KMS-11 (cell line): ENCODE measurements around the gene RTN3.

ENCODE experiments used
- H2AFZ ChIP-seq: fragments of 200-600 bp; sonication (generic); 2 replicates; pipeline ENCODE4 v1.6.1; 2016; ENCODE audit warnings: antibody characterized with exemption, mixed run types, low read depth
- H3K27ac ChIP-seq: fragments of 200-600 bp; sonication (generic); 2 replicates; pipeline ENCODE4 v1.6.1; 2016; ENCODE audit warnings: mild to moderate bottlenecking, mixed run types
- H3K27me3 ChIP-seq: fragments of 200-600 bp; sonication (generic); 2 replicates; pipeline ENCODE4 v1.6.1; 2017; ENCODE audit warnings: mild to moderate bottlenecking, low read depth, mixed run types, moderate library complexity; ENCODE audit not compliant: insufficient read depth
- H3K36me3 ChIP-seq: fragments of 200-600 bp; sonication (generic); 2 replicates; pipeline ENCODE4 v1.6.1; 2017; ENCODE audit warnings: mild to moderate bottlenecking, mixed run types; ENCODE audit not compliant: insufficient read depth
- H3K4me1 ChIP-seq: fragments of 200-600 bp; sonication (generic); 2 replicates; pipeline ENCODE4 v1.6.1; 2016; ENCODE audit warnings: mild to moderate bottlenecking, low read depth, mixed run types; ENCODE audit not compliant: poor library complexity, severe bottlenecking
- H3K4me2 ChIP-seq: fragments of 200-600 bp; sonication (generic); 2 replicates; pipeline ENCODE4 v1.7.0; 2016; ENCODE audit warnings: mild to moderate bottlenecking, mixed run types
- H3K4me3 ChIP-seq: fragments of 200-600 bp; sonication (generic); IDR thresholded peaks from 2 replicates; pipeline ENCODE4 v1.6.1; 2017; ENCODE audit warnings: low read depth, low read length, mixed read lengths; ENCODE audit not compliant: insufficient read depth
- H3K79me2 ChIP-seq: fragments of 200-600 bp; sonication (generic); 2 replicates; pipeline ENCODE4 v1.6.1; 2016; ENCODE audit warnings: low read depth, mixed run types; ENCODE audit not compliant: insufficient read depth
- H3K9ac ChIP-seq: fragments of 200-600 bp; sonication (generic); 2 replicates; pipeline ENCODE4 v1.6.1; 2016; ENCODE audit warnings: mild to moderate bottlenecking, mixed run types
- H4K20me1 ChIP-seq: fragments of 200-600 bp; sonication (generic); 2 replicates; pipeline ENCODE4 v1.6.1; 2016; ENCODE audit warnings: mild to moderate bottlenecking, mixed run types; ENCODE audit not compliant: insufficient read depth
- TF ChIP-seq, protein P1 (sequence below): fragments of 200-600 bp; sonication (generic); conservative IDR thresholded peaks from 2 replicates; pipeline ENCODE4 v1.6.1; 2017; ENCODE audit warnings: low read depth, mild to moderate bottlenecking, antibody characterized with exemption, low read length, moderate library complexity, mixed read lengths

RTN3 gene

DNA sequence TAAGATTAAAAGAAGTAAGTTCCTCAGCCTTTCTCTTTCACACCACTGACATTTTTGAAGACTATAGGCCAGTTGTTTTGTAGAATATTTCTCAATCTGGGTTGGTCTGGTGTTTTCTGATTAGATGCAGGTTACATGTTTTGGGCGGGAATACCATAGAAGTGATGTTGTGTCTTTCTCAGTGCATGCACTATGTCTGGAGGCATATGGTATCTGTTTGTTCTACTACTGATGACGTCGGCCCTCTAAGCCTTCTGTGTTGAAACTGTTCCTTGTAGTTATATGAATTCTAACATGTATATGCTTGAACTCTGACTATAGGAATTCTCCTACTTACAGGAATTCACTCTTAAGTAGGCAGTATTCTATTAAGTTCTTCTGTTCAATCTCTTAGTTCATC, 65.7 kb downstream of the RTN3 start:
- Histone ChIP-seq H4K20me1 (no peaks in the 10 kb centered on the region), H3K27ac (no peak overlapping the region), H3K36me3 (no peaks in the 10 kb centered on the region), H3K4me2 (no peak overlapping the region), H2AFZ (no peak overlapping the region), H3K4me1 (no peaks in the 10 kb centered on the region), H3K27me3 (no peaks in the 10 kb centered on the region), H3K9ac (no peak overlapping the region), H3K4me3 (no peak overlapping the region), H3K79me2 (no peaks in the 10 kb centered on the region)
- TF ChIP-seq, protein P1, sequence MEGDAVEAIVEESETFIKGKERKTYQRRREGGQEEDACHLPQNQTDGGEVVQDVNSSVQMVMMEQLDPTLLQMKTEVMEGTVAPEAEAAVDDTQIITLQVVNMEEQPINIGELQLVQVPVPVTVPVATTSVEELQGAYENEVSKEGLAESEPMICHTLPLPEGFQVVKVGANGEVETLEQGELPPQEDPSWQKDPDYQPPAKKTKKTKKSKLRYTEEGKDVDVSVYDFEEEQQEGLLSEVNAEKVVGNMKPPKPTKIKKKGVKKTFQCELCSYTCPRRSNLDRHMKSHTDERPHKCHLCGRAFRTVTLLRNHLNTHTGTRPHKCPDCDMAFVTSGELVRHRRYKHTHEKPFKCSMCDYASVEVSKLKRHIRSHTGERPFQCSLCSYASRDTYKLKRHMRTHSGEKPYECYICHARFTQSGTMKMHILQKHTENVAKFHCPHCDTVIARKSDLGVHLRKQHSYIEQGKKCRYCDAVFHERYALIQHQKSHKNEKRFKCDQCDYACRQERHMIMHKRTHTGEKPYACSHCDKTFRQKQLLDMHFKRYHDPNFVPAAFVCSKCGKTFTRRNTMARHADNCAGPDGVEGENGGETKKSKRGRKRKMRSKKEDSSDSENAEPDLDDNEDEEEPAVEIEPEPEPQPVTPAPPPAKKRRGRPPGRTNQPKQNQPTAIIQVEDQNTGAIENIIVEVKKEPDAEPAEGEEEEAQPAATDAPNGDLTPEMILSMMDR = no peak

DNA sequence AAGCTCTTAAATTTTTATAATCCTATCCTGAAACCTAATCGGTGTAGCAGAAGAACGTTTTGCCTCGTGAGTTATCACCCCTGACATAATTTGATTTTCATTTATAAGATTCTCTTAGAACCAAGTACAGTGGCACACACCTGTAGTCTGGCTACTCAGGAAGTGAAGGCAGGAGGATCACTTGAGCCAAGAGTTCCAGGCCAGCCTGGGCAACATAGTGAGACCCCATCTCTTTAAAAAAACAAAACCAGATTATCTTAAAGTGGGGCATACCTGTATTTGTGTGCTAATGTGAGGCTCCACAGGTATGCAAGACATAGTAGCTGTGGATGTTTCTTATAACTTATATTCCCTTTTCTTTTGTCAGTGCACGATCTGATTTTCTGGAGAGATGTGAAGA, 68.3 kb downstream of the RTN3 start:
- Histone ChIP-seq H3K9ac (no peak overlapping the region), H2AFZ (no peak overlapping the region), H3K27ac (no peak overlapping the region), H3K36me3 (no peaks in the 10 kb centered on the region), H4K20me1 (no peaks in the 10 kb centered on the region), H3K4me1 (no peaks in the 10 kb centered on the region), H3K79me2 (no peaks in the 10 kb centered on the region), H3K4me3 (no peak overlapping the region), H3K4me2 (no peak overlapping the region), H3K27me3 (no peaks in the 10 kb centered on the region)
- TF ChIP-seq, protein P1 = no peak

DNA sequence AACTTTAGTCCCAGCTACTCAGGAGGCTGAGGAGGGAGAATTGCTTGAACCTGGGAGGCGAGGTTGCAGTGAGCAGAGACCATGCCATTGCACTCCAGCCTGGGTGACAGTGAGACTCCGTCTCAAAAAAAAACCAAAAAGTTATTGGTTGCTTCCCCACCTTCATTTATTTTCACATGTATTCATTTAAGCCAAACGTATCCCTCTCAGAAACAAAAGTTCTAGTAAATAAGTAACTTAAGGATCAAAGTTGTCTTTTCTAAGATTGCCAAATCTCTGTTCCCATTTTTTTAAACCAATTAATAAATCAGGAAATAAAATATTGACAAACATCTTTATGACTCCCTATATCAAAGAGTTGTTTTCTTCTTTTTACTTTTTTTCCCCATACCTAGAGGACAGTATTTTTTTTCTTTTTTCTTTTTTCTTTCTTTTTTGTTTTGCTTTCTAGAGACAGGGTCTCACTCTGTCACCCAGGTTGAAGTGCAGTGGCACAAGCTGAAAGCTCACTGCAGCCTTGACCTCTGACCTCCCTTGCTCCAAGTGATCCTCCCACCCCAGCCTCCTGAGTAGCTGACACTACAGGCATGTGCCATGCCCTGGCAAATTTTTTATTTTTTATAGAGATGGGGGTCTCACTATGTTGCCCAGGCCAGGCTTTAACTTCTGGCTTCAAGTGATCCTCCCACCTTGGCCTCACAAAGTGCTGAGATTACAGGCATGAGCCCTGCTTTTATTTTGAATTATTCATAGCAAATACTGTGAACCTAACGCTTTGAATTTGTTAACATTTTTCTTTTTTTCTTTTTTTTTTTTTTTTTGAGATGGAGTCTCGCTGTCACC, 75.8 kb downstream of the RTN3 start:
- H3K36me3 ChIP-seq = no peaks in the 10 kb centered on the region
- H3K27ac ChIP-seq = no peak overlapping the region
- H3K4me2 ChIP-seq = no peak overlapping the region
- no peaks in the 10 kb centered on the region for H3K27me3 ChIP-seq
- H3K4me3 ChIP-seq = no peak overlapping the region
- H3K9ac ChIP-seq = no peak overlapping the region
- H2AFZ ChIP-seq = no peak overlapping the region
- no peaks in the 10 kb centered on the region for H3K4me1 ChIP-seq
- no peaks in the 10 kb centered on the region for H3K79me2 ChIP-seq
- no peaks in the 10 kb centered on the region for H4K20me1 ChIP-seq
- TF ChIP-seq, protein P1 = no peak

DNA sequence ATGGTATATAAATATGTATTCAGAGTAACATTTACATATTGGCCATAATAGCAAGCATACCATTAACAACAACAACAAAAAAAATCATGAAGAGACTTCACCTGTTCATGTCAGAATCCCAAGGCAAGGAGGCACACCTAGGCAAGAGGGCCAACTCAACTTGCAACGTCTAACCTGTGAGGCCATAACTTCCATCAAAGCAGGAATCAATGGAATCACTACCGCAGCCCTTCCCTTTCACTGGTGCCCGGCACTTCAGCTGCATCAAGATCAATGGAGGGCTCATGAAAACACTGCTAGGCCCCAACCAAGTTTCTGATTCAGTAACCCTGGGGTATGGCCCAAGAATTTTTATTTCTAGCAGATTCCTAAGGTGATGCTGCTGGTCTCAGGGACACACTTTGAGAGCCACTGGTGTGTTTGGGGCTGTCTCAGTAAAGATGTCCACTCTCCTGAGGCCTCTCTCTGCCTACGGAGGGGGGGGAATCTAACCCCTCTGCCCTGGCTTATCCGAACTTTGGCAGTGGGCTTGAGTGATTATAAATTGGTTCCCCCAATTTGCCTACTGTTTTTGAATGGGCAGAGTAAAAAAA, 79.3 kb downstream of the RTN3 start:
- Histone ChIP-seq H3K27ac (no peak overlapping the region), H2AFZ (no peak overlapping the region), H3K9ac (no peak overlapping the region), H3K79me2 (no peaks in the 10 kb centered on the region), H4K20me1 (no peaks in the 10 kb centered on the region), H3K27me3 (no peaks in the 10 kb centered on the region), H3K4me1 (no peaks in the 10 kb centered on the region), H3K4me3 (no peak overlapping the region), H3K36me3 (no peaks in the 10 kb centered on the region), H3K4me2 (no peak overlapping the region)
- TF ChIP-seq, protein P1 = no peak
